ENCODE measurements around the gene HMGXB3.

Gene HMGXB3

GRCh38 chr5:149990518-149991376 lies 9.8 kb upstream of the HMGXB3 start:
- DNase-seq (ENCODE audit: low read depth in 2 of 2): peak; percentile 38 to 42

- DNase-seq (ENCODE audit: low read depth in 2 of 2): no peak
These were observed 7.1 kb upstream of the HMGXB3 start for GRCh38 chr5:149993471-149993870.

- no peak for DNase-seq (ENCODE audit: low read depth in 2 of 2)
These were observed 4.9 kb upstream of the HMGXB3 start for GRCh38 chr5:149995385-149996204.

- DNase-seq (ENCODE audit: low read depth in 2 of 2): no peak
These were observed 4.2 kb upstream of the HMGXB3 start for GRCh38 chr5:149996205-149996890.

GRCh38 chr5:149998281-149998680 lies 2.3 kb upstream of the HMGXB3 start:
- DNase-seq (ENCODE audit: low read depth in 2 of 2): no peak

- DNase-seq (ENCODE audit: low read depth in 2 of 2): no peak
These were observed 1.2 kb upstream of the HMGXB3 start for GRCh38 chr5:149999359-149999758.

GRCh38 chr5:149999866-150000255 lies 678 bp upstream of the HMGXB3 start:
- DNase-seq (ENCODE audit: low read depth in 2 of 2): no peak

GRCh38 chr5:150000990-150001659 lies 586 bp downstream of the HMGXB3 start:
- no peak for DNase-seq (ENCODE audit: low read depth in 2 of 2)

- DNase-seq (ENCODE audit: low read depth in 2 of 2): peak; percentile 21 to 29
These were observed 1.3 kb downstream of the HMGXB3 start for GRCh38 chr5:150001660-150002486.

GRCh38 chr5:150006318-150006717 lies 5.8 kb downstream of the HMGXB3 start:
- DNase-seq (ENCODE audit: low read depth in 2 of 2): no peak

- no peak for DNase-seq (ENCODE audit: low read depth in 2 of 2)
These were observed 6.5 kb downstream of the HMGXB3 start for GRCh38 chr5:150007050-150007449.

- no peak for DNase-seq (ENCODE audit: low read depth in 2 of 2)
These were observed 9.3 kb downstream of the HMGXB3 start for GRCh38 chr5:150009671-150010387.

- DNase-seq (ENCODE audit: low read depth in 2 of 2): no peak
These were observed 13.4 kb downstream of the HMGXB3 start for GRCh38 chr5:150013931-150014330.

GRCh38 chr5:150014456-150014855 lies 13.9 kb downstream of the HMGXB3 start:
- DNase-seq (ENCODE audit: low read depth in 2 of 2): no peak

GRCh38 chr5:150015415-150015814 lies 14.9 kb downstream of the HMGXB3 start:
- DNase-seq (ENCODE audit: low read depth in 2 of 2): no peak

- no peak for DNase-seq (ENCODE audit: low read depth in 2 of 2)
These were observed 16.0 kb downstream of the HMGXB3 start for GRCh38 chr5:150016537-150016936.

GRCh38 chr5:150017226-150018005 lies 16.9 kb downstream of the HMGXB3 start:
- no peak for DNase-seq (ENCODE audit: low read depth in 2 of 2)

- no peak for DNase-seq (ENCODE audit: low read depth in 2 of 2)
These were observed 19.7 kb downstream of the HMGXB3 start for GRCh38 chr5:150020249-150020648.

GRCh38 chr5:150021491-150022157 lies 21.1 kb downstream of the HMGXB3 start:
- no peak for DNase-seq (ENCODE audit: low read depth in 2 of 2)

Data from fibroblast of skin of left quadriceps (primary cell).